Sigmoid colon (tissue), 7 donors: Measurements from ENCODE around the gene BTG3. TPM values are rescaled to one million over a fixed set of nuclear protein-coding genes. Genes with fewer than 3 reads are reported as not detected.

Experiments
- DNase-seq: peaks from one replicate; pipeline ENCODE4 v3.0.0-alpha.2; 2019
- H3K27ac ChIP-seq, 4 donors: fragments of 200-600 bp; sonication (generic); one replicate each; pipeline ENCODE4 v1.5.1; 2016 to 2019; ENCODE audit warnings: mild to moderate bottlenecking in 1 of 4
- H3K27me3 ChIP-seq, 3 donors: fragments of 200-600 bp; sonication (generic); one replicate each; pipeline ENCODE4 v1.5.1; 2019; ENCODE audit warnings: mild to moderate bottlenecking in 1 of 3
- H3K36me3 ChIP-seq, 4 donors: fragments of 200-600 bp; sonication (generic); one replicate each; pipeline ENCODE4 v1.5.1; 2016 to 2019
- H3K4me1 ChIP-seq, 4 donors: fragments of 200-600 bp; sonication (generic); one replicate each; pipeline ENCODE4 v1.5.1; 2017 to 2019
- H3K4me3 ChIP-seq, 4 donors: fragments of 200-600 bp; sonication (generic); one replicate each; pipeline ENCODE4 v1.5.1; 2017 to 2019; ENCODE audit warnings: mild to moderate bottlenecking in 2 of 4, moderate library complexity in 1 of 4
- H3K9me3 ChIP-seq, 4 donors: fragments of 200-600 bp in 3 of 4; sonication (generic) in 3 of 4; one replicate each; pipeline versions ENCODE4 v1.5.1 to v1.6.1; 2013 to 2019
- EP300 ChIP-seq, 4 donors: sonication (generic); formaldehyde crosslinking; IDR thresholded peaks; one replicate each; pipeline ENCODE4 v1.6.1; 2017; ENCODE audit warnings: antibody characterized with exemption in 4 of 4
- POLR2A ChIP-seq, 2 donors: fragments of 450-650 bp; IDR thresholded peaks; one replicate each; pipeline ENCODE4 v1.6.1; 2016; ENCODE audit warnings: antibody characterized with exemption in 2 of 2, mild to moderate bottlenecking in 2 of 2, moderate library complexity in 2 of 2
- POLR2AphosphoS5 ChIP-seq, 4 donors: sonication (generic); formaldehyde crosslinking; IDR thresholded peaks; one replicate each; pipeline ENCODE4 v1.6.1; 2017; ENCODE audit warnings: antibody characterized with exemption in 4 of 4
- WGBS, 2 donors: extraction: QIAGEN DNeasy Blood & Tissue Kit; methylation state at CpG; one replicate each; pipeline ENCODE4 v1.1.7; 2013; 5-methylcytosine and 5-hydroxymethylcytosine counted together
- intact Hi-C: fragments of 100-400 bp; cut with DNase I; formaldehyde crosslinking; loops from one replicate; pipeline ENCODE4 v1.15.1; 2023
- polyA plus RNA-seq, 3 donors: library from polyadenylated mRNA; stranded (reverse); fragments of 200-250 nt; gene quantifications; one replicate each; pipeline ENCODE4 v1.2.3, GENCODE V29; 2013
- total RNA-seq, 4 donors: library from RNA; depleted of rRNA; stranded (reverse); fragments of >200 nt; gene quantifications; one replicate each; pipeline ENCODE4 v1.1.0, GENCODE V29; 2016
- TF ChIP-seq, protein P1 (sequence below), 4 experiments: fragments of 450-650 bp in 3 of 4; fragments of 200-600 bp in 1 of 4; IDR thresholded peaks; one replicate each; pipeline ENCODE4 v1.5.1; 2016 to 2019; ENCODE audit warnings: antibody characterized with exemption in 4 of 4, mild to moderate bottlenecking in 3 of 4, moderate library complexity in 2 of 4
- donor health status: healthy with polysubstance abuse.
- donor health status: Bipolar disorder and iron deficiency.
- donor health status: healthy.

Gene BTG3
- total and polyA plus RNA-seq, 7 donors = 19.0 to 115 (median 36.1) TPM

- Histone ChIP-seq H3K4me3 (no peak overlapping the region), H3K36me3 (no peaks in the 10 kb centered on the region), H3K9me3 (no peaks in the 10 kb centered on the region), H3K27me3 (no peaks in the 10 kb centered on the region), H3K27ac (no peak overlapping the region), H3K4me1 (no peaks in the 10 kb centered on the region)
- no peak for DNase-seq
- WGBS, 2 donors = 85% methylated on average over 3 of the region's 3 CpGs
- intact Hi-C loops = loop anchor here (2.0 kb wide), 1 partner anchor 197 kb away; no protein-coding TSS in a partner anchor
- TF ChIP-seq, protein P1, sequence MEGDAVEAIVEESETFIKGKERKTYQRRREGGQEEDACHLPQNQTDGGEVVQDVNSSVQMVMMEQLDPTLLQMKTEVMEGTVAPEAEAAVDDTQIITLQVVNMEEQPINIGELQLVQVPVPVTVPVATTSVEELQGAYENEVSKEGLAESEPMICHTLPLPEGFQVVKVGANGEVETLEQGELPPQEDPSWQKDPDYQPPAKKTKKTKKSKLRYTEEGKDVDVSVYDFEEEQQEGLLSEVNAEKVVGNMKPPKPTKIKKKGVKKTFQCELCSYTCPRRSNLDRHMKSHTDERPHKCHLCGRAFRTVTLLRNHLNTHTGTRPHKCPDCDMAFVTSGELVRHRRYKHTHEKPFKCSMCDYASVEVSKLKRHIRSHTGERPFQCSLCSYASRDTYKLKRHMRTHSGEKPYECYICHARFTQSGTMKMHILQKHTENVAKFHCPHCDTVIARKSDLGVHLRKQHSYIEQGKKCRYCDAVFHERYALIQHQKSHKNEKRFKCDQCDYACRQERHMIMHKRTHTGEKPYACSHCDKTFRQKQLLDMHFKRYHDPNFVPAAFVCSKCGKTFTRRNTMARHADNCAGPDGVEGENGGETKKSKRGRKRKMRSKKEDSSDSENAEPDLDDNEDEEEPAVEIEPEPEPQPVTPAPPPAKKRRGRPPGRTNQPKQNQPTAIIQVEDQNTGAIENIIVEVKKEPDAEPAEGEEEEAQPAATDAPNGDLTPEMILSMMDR (IDR thresholded peaks at IDR 0.05) = no peak
- TF ChIP-seq POLR2AphosphoS5 (IDR thresholded peaks at IDR 0.05) = no peak
Observed at GRCh38 chr21:17583898-17584297, 28.8 kb downstream of the BTG3 start.

GRCh38 chr21:17580319-17580718, 32.4 kb downstream of the BTG3 start:
- no peak for DNase-seq
- Histone ChIP-seq H3K9me3 (no peaks in the 10 kb centered on the region), H3K27me3 (no peaks in the 10 kb centered on the region), H3K36me3 (no peaks in the 10 kb centered on the region), H3K27ac (no peak overlapping the region), H3K4me3 (no peak overlapping the region), H3K4me1 (no peaks in the 10 kb centered on the region)
- intact Hi-C loops = no loop called here
- TF ChIP-seq POLR2AphosphoS5 (IDR thresholded peaks at IDR 0.05) = no peak
- TF ChIP-seq, protein P1 (IDR thresholded peaks at IDR 0.05) = no peak
- no peak for TF ChIP-seq POLR2A (IDR thresholded peaks at IDR 0.05)
- TF ChIP-seq EP300 (IDR thresholded peaks at IDR 0.05) = no peak
- WGBS, 2 donors = 94 to 95% methylated on average over 8 of the region's 8 CpGs

DNA sequence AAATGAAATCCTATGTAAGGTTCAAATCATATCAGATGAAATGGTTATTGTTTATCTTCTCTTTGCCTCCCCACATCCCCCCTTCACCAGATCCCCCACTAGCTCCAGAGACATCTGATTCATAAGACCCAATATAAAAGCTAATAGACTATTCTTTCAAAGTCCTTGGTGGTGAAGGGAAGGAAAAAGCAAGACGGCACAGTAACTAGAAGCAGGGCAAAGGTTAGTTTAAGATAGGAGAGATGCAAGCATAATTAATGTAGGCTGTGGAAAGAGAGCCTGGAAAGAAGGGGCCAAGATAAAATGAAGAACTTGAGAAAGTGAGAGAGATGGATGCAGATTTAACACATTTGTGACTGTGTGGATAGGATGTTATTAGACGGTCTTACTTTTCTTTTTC, 33.8 kb downstream of the BTG3 start:
- no peaks in the 10 kb centered on the region for H3K36me3 ChIP-seq
- no peaks in the 10 kb centered on the region for H3K4me1 ChIP-seq
- no peak overlapping the region for H3K4me3 ChIP-seq
- TF ChIP-seq POLR2AphosphoS5 (IDR thresholded peaks at IDR 0.05) = no peak
- TF ChIP-seq EP300 (IDR thresholded peaks at IDR 0.05) = no peak
- TF ChIP-seq POLR2A (IDR thresholded peaks at IDR 0.05) = no peak
- TF ChIP-seq, protein P1 (IDR thresholded peaks at IDR 0.05) = no peak
- H3K27ac ChIP-seq = no peak overlapping the region
- DNase-seq = no peak
- H3K9me3 ChIP-seq = no peaks in the 10 kb centered on the region
- 55 to 73% methylated on average over 2 of the region's 2 CpGs for WGBS, 2 donors
- no peaks in the 10 kb centered on the region for H3K27me3 ChIP-seq
- intact Hi-C loops = no loop called here

DNA sequence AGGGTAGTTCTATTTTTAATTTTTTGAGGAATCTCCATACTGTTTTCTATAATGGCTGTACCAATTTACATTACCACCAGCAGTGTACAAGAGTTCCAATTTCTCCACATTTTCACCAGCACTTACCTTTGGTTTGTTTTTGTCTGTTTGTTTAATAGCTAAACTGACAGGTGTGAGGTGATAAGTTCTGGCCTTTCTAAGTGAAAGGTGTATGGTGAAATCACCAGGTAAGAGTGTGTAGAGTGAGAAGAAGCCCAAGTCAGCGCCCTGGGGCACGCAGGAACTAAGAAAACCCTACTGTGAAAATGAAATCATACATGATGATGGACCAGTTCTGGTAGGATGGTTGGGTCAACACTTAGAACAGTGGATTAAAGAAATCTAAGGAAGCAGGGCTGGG, 34.5 kb downstream of the BTG3 start:
- Histone ChIP-seq H3K4me1 (no peaks in the 10 kb centered on the region), H3K4me3 (no peak overlapping the region), H3K27ac (no peak overlapping the region), H3K27me3 (no peaks in the 10 kb centered on the region), H3K36me3 (no peaks in the 10 kb centered on the region), H3K9me3 (no peaks in the 10 kb centered on the region)
- WGBS, 2 donors = 37 to 78% methylated on average over 2 of the region's 2 CpGs
- no peak for DNase-seq
- TF ChIP-seq, protein P1 (IDR thresholded peaks at IDR 0.05) = no peak
- TF ChIP-seq POLR2AphosphoS5 (IDR thresholded peaks at IDR 0.05) = no peak
- no peak for TF ChIP-seq POLR2A (IDR thresholded peaks at IDR 0.05)
- no peak for TF ChIP-seq EP300 (IDR thresholded peaks at IDR 0.05)
- intact Hi-C loops = no loop called here

DNA sequence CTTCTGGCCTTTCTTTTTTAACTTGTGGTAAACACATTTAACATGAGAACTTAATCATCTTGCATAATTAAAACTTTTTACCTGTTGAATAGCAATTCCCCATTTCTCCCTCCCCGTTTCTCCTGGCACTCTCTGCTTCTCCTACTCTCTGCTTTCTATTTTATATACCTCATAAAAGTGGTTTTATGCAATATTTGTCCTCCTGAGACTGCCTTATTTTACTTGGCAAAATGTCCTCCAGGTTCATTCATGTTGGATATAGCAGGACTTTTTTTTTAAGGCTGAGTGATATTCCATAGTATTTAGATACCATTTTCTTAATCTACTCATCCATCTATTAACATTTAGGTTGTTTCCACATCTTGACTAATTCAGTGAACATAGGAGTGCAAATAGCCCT, 35.0 kb downstream of the BTG3 start:
- Histone ChIP-seq H3K9me3 (no peaks in the 10 kb centered on the region), H3K36me3 (no peaks in the 10 kb centered on the region), H3K27ac (no peak overlapping the region), H3K27me3 (no peaks in the 10 kb centered on the region), H3K4me3 (no peak overlapping the region), H3K4me1 (no peaks in the 10 kb centered on the region)
- 23 to 60% methylated on average over 1 of the region's 1 CpG for WGBS, 2 donors
- DNase-seq = no peak
- intact Hi-C loops = no loop called here
- TF ChIP-seq EP300 (IDR thresholded peaks at IDR 0.05) (no peak), POLR2AphosphoS5 (IDR thresholded peaks at IDR 0.05) (no peak), POLR2A (IDR thresholded peaks at IDR 0.05) (no peak)
- TF ChIP-seq, protein P1 (IDR thresholded peaks at IDR 0.05) = no peak
